ENCODE results near the gene LRRC73. TPM values are rescaled to one million over a fixed set of nuclear protein-coding genes. Genes with fewer than 3 reads are reported as not detected.
A peak's percentile ranks its signal among the peaks of the same experiment; 100 is the strongest.

LRRC73 gene
- total and polyA plus RNA-seq, 9 of the 15 experiments (the other 6 are each of a cell fraction or from before 2014, with no cell fraction given): 0.07 to 0.55 (median 0.16) TPM; not detected in 3

DNA sequence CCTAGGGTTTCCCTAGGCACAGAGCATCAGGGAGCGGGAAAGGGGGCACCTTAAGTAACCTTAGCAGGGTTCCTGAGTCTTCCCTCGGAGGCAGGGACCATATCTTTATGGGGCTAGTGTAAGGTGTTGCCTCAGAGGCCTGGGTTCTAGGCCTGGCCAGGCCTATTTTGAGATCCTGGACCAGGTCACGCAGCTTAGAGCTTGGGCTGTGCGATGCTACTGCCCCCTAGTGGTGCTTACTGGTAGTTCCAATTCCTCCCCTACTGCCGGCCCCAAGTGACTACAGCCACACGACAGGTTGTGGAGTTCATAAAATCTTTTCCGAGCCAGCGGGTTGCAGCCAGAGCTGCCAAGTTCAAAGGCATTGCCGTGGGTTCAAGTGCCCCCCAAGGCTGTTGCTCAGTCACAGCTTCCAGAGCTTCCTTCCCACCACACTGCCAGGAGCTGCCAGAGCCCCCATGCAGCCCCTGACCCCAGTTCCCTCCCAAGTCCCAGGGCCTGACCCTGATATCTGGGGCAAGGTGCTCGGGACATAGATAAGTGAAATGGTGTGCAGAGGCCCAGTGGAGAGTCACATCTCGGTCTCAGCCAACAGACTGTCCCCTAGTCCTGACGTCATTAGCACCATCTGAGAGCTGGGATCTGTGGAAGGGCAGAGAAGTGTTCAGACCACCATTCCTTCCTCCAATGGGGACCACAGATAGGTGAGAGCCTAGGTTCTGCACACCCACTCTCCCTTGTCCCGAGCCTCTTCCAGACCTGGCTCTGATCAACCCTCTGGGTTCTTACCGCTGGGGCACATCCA lies 3.3 kb downstream of the LRRC73 start (continued):
- TF ChIP-seq FOXA1 (IDR thresholded peaks at IDR 0.05; ENCODE audit: borderline replicate concordance): no peak
- no peak for TF ChIP-seq ZNF583 (CRISPR knock-in tag; IDR thresholded peaks at IDR 0.05)
- TF ChIP-seq, protein P1, sequence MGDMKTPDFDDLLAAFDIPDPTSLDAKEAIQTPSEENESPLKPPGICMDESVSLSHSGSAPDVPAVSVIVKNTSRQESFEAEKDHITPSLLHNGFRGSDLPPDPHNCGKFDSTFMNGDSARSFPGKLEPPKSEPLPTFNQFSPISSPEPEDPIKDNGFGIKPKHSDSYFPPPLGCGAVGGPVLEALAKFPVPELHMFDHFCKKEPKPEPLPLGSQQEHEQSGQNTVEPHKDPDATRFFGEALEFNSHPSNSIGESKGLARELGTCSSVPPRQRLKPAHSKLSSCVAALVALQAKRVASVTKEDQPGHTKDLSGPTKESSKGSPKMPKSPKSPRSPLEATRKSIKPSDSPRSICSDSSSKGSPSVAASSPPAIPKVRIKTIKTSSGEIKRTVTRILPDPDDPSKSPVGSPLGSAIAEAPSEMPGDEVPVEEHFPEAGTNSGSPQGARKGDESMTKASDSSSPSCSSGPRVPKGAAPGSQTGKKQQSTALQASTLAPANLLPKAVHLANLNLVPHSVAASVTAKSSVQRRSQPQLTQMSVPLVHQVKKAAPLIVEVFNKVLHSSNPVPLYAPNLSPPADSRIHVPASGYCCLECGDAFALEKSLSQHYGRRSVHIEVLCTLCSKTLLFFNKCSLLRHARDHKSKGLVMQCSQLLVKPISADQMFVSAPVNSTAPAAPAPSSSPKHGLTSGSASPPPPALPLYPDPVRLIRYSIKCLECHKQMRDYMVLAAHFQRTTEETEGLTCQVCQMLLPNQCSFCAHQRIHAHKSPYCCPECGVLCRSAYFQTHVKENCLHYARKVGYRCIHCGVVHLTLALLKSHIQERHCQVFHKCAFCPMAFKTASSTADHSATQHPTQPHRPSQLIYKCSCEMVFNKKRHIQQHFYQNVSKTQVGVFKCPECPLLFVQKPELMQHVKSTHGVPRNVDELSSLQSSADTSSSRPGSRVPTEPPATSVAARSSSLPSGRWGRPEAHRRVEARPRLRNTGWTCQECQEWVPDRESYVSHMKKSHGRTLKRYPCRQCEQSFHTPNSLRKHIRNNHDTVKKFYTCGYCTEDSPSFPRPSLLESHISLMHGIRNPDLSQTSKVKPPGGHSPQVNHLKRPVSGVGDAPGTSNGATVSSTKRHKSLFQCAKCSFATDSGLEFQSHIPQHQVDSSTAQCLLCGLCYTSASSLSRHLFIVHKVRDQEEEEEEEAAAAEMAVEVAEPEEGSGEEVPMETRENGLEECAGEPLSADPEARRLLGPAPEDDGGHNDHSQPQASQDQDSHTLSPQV (IDR thresholded peaks at IDR 0.05): no peak
- TF ChIP-seq EP400 (IDR thresholded peaks at IDR 0.05): no peak
- no peak for TF ChIP-seq PHF20 (IDR thresholded peaks at IDR 0.05; ENCODE audit: partially characterized antibody)
- TF ChIP-seq ZNF124 (CRISPR knock-in tag; IDR thresholded peaks at IDR 0.05): no peak
- peak; percentile 16; the same call in 1 of the 2 replicates for TF ChIP-seq ZNF263 (CRISPR knock-in tag; IDR thresholded peaks at IDR 0.05; ENCODE audit: borderline replicate concordance)
- TF ChIP-seq, protein P2, sequence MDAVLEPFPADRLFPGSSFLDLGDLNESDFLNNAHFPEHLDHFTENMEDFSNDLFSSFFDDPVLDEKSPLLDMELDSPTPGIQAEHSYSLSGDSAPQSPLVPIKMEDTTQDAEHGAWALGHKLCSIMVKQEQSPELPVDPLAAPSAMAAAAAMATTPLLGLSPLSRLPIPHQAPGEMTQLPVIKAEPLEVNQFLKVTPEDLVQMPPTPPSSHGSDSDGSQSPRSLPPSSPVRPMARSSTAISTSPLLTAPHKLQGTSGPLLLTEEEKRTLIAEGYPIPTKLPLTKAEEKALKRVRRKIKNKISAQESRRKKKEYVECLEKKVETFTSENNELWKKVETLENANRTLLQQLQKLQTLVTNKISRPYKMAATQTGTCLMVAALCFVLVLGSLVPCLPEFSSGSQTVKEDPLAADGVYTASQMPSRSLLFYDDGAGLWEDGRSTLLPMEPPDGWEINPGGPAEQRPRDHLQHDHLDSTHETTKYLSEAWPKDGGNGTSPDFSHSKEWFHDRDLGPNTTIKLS (IDR thresholded peaks at IDR 0.05; ENCODE audit: borderline replicate concordance, low read depth): peak; percentile 37; the same call in 1 of the 2 replicates
- TF ChIP-seq DDX20 (tag; IDR thresholded peaks at IDR 0.05; ENCODE audit: low read depth): no peak
- TF ChIP-seq, protein P3, sequence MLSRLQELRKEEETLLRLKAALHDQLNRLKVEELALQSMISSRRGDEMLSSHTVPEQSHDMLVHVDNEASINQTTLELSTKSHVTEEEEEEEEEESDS (CRISPR knock-in tag; IDR thresholded peaks at IDR 0.05): no peak
- TF ChIP-seq TCF7L2 (IDR thresholded peaks at IDR 0.05; ENCODE audit: low read depth, low read length): no peak
- TF ChIP-seq ZC3H4 (CRISPR knock-in tag; IDR thresholded peaks at IDR 0.05; ENCODE audit: borderline replicate concordance): no peak
- no peak for TF ChIP-seq MXI1 (IDR thresholded peaks at IDR 0.05; ENCODE audit: low read depth, low read length)
- TF ChIP-seq PHB2 (IDR thresholded peaks at IDR 0.05; ENCODE audit: low read depth): no peak
- no peak for TF ChIP-seq CHD1 (IDR thresholded peaks at IDR 0.05; ENCODE audit: low read length)
- no peak for TF ChIP-seq RFX7 (CRISPR knock-in tag; IDR thresholded peaks at IDR 0.05)
- TF ChIP-seq, protein P4, sequence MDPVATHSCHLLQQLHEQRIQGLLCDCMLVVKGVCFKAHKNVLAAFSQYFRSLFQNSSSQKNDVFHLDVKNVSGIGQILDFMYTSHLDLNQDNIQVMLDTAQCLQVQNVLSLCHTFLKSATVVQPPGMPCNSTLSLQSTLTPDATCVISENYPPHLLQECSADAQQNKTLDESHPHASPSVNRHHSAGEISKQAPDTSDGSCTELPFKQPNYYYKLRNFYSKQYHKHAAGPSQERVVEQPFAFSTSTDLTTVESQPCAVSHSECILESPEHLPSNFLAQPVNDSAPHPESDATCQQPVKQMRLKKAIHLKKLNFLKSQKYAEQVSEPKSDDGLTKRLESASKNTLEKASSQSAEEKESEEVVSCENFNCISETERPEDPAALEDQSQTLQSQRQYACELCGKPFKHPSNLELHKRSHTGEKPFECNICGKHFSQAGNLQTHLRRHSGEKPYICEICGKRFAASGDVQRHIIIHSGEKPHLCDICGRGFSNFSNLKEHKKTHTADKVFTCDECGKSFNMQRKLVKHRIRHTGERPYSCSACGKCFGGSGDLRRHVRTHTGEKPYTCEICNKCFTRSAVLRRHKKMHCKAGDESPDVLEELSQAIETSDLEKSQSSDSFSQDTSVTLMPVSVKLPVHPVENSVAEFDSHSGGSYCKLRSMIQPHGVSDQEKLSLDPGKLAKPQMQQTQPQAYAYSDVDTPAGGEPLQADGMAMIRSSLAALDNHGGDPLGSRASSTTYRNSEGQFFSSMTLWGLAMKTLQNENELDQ (CRISPR knock-in tag; IDR thresholded peaks at IDR 0.05; ENCODE audit: borderline replicate concordance): no peak
- TF ChIP-seq PTTG1 (tag; IDR thresholded peaks at IDR 0.05; ENCODE audit: low read depth): no peak
- TF ChIP-seq CHCHD3 (CRISPR knock-in tag; IDR thresholded peaks at IDR 0.05): no peak

Data from K562 (cell line).